SK-N-MC (cell line): ENCODE measurements around the gene CGN.
"Not testable (repeated sequence)": the region's sequence is repeated elsewhere in the genome, so short reads cannot be mapped to it uniquely, and the experiment has no call there.

Experiments
- DNase-seq: peaks from one replicate; pipeline ENCODE4 v3.0.0-alpha.2; 2011; ENCODE audit warnings: low read depth, low spot score
- H3K27ac ChIP-seq: fragments of 200-600 bp; sonication (generic); 2 replicates; pipeline ENCODE4 v1.5.1; 2016; ENCODE audit warnings: mixed run types
- H3K36me3 ChIP-seq: fragments of 200-600 bp; sonication (generic); 2 replicates; pipeline ENCODE4 v1.6.1; 2017; ENCODE audit warnings: antibody characterized with exemption, low read length, mixed read lengths; ENCODE audit not compliant: insufficient read depth
- H3K4me3 ChIP-seq: fragments of 200-600 bp; sonication (generic); 2 replicates; pipeline ENCODE4 v1.5.1; 2016
- H3K9ac ChIP-seq: fragments of 200-600 bp; sonication (generic); 2 replicates; pipeline ENCODE4 v1.8.0; 2017; ENCODE audit warnings: mixed run types, mixed read lengths; ENCODE audit not compliant: insufficient read length
- H3K9me3 ChIP-seq: fragments of 200-600 bp; sonication (generic); 2 replicates; pipeline ENCODE4 v1.6.1; 2017; ENCODE audit warnings: low read depth, mild to moderate bottlenecking, antibody characterized with exemption, low read length, moderate library complexity, mixed read lengths
- EZH2 ChIP-seq: fragments of 200-600 bp; sonication (generic); IDR thresholded peaks from one replicate; pipeline ENCODE4 v1.6.1; 2017; ENCODE audit warnings: antibody characterized with exemption
- FOXP2 ChIP-seq: optimal IDR thresholded peaks from 2 replicates; pipeline ENCODE3; 2011; ENCODE audit warnings: mild to moderate bottlenecking, moderate library complexity; ENCODE audit not compliant: insufficient read depth; ENCODE audit errors: extremely low read length, control extremely low read depth
- POLR2AphosphoS5 ChIP-seq: IDR thresholded peaks from 2 replicates; pipeline ENCODE4 v1.6.1; 2012; ENCODE audit warnings: mild to moderate bottlenecking, low read depth, low read length, borderline replicate concordance

The CGN gene

DNA sequence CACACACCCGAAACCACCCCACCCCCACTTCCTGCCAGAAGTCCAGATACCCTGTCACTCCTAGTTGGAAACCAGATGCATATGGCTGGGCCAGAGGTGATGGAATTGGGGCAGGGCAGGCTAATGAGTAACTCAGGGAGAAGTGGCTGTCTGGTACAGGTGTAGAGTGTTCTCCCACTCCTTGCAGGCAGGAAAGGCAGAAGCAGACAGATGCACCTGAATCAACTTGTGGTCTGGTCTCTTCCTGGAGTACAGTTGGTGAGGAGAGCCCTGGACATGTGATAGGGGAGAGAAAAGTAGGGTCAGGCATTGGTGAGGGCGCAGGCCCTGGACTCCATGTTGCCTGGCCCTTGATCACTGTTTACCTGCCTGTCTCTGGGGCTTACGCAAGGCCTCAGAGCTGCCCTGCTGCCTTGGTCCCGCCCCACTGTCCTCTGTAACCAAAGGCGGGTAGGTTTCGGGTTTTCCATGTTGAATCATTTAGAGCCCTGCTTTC, 2.5 kb downstream of the CGN start:
- no peak for DNase-seq
- no peaks in the 10 kb centered on the region for H3K36me3 ChIP-seq
- no peaks in the 10 kb centered on the region for H3K9me3 ChIP-seq
- no peak overlapping the region for H3K27ac ChIP-seq
- TF ChIP-seq FOXP2 (no peak), EZH2 (no peak), POLR2AphosphoS5 (no peak)
- no peak overlapping the region for H3K4me3 ChIP-seq
- no peak overlapping the region for H3K9ac ChIP-seq

DNA sequence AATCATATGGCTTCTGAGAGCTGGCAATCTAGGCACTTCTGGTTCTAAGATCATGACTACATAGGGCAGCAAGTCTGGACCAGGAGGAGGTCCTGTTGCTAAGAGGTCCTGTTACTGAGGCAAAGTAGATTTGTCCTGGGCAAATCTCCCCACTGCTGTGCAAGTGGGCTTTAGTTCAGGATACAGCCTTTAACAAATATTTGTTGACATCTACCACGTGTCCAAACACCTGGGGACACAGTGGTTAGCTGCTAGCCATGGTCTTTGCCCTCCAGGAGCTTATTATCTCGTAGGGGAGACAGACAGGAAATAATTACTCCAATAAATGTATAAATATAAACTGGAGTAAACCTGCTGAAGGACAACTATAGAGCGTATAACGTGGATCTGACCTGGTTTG, 3.2 kb downstream of the CGN start:
- H3K4me3 ChIP-seq, result no peak overlapping the region
- H3K9me3 ChIP-seq, result no peaks in the 10 kb centered on the region
- H3K27ac ChIP-seq, result no peak overlapping the region
- no peak overlapping the region for H3K9ac ChIP-seq
- no peak for DNase-seq
- no peak for TF ChIP-seq EZH2
- no peak for TF ChIP-seq FOXP2
- no peak for TF ChIP-seq POLR2AphosphoS5
- no peaks in the 10 kb centered on the region for H3K36me3 ChIP-seq

DNA sequence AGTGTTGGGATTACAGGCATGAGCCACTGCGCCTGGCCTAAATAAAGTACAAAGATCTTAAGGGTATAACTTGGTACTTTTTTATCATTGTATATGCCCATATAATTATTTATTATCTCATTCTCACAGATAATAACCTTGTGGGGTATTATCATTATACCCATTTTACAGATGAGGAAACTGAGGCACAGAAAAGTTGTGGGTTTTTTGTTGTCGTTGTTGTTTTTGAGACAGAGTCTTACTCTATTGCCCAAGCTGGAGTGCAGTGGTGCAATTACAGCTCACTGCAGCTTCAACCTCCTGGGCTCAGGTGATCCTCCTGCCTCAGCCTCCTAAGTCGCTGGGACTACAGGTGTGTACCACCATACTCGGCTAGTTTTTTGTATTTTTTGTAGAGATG, 4.1 kb downstream of the CGN start:
- TF ChIP-seq EZH2, result no peak
- TF ChIP-seq POLR2AphosphoS5, result no peak
- TF ChIP-seq FOXP2, result no peak
- Histone ChIP-seq H3K4me3 (no peak overlapping the region), H3K9me3 (no peaks in the 10 kb centered on the region), H3K9ac (no peak overlapping the region), H3K27ac (no peak overlapping the region), H3K36me3 (no peaks in the 10 kb centered on the region)
- DNase-seq, result no peak

DNA sequence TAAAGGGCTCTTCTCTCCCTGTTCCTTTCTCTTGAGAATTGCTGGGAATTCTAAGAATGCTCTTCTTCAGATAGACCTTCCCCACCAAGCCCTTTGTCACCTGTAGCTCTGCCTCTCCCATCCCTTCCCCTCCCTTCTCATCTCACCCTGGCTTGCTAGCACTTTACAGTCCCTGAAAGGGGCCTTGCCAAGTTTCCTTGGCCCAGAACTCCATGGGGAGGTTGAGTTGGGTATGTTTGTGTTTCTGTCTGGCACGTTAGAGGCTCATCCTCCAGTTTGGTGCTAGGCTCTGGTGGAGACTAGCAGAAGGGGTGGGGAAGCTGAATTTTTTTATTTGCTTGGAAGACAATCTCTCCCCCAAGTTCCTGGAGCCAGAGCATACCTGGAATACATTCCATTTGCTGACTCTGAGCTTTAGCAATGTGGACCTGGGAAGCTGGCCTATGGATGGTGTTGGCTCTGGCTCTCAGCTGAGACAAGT, 4.9 kb downstream of the CGN start:
- Histone ChIP-seq H3K9me3 (no peaks in the 10 kb centered on the region), H3K9ac (no peak overlapping the region), H3K27ac (no peak overlapping the region), H3K4me3 (no peak overlapping the region), H3K36me3 (no peaks in the 10 kb centered on the region)
- no peak for DNase-seq
- no peak for TF ChIP-seq EZH2
- TF ChIP-seq POLR2AphosphoS5, result no peak
- TF ChIP-seq FOXP2, result no peak

DNA sequence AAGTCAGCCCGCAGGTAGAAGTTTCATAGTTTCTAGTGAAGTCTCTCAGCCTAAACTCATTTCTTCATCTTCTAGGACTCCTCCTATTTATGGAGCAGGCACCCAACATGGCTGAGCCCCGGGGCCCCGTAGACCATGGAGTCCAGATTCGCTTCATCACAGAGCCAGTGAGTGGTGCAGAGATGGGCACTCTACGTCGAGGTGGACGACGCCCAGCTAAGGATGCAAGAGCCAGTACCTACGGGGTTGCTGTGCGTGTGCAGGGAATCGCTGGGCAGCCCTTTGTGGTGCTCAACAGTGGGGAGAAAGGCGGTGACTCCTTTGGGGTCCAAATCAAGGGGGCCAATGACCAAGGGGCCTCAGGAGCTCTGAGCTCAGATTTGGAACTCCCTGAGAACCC, 7.2 kb downstream of the CGN start:
- DNase-seq, result no peak
- Histone ChIP-seq H3K9ac (no peak overlapping the region), H3K36me3 (no peaks in the 10 kb centered on the region), H3K27ac (no peak overlapping the region), H3K4me3 (no peak overlapping the region), H3K9me3 (no peaks in the 10 kb centered on the region)
- TF ChIP-seq EZH2, result no peak
- no peak for TF ChIP-seq POLR2AphosphoS5
- no peak for TF ChIP-seq FOXP2

DNA sequence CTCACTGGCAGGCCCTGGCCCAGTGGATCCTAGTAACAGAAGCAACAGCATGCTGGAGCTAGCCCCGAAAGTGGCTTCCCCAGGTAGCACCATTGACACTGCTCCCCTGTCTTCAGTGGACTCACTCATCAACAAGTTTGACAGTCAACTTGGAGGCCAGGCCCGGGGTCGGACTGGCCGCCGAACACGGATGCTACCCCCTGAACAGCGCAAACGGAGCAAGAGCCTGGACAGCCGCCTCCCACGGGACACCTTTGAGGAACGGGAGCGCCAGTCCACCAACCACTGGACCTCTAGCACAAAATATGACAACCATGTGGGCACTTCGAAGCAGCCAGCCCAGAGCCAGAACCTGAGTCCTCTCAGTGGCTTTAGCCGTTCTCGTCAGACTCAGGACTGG, 7.7 kb downstream of the CGN start:
- Histone ChIP-seq H3K9ac (no peak overlapping the region), H3K4me3 (no peak overlapping the region), H3K36me3 (no peaks in the 10 kb centered on the region), H3K27ac (no peak overlapping the region), H3K9me3 (no peaks in the 10 kb centered on the region)
- DNase-seq, result no peak
- TF ChIP-seq POLR2AphosphoS5, result no peak
- TF ChIP-seq FOXP2, result no peak
- no peak for TF ChIP-seq EZH2

DNA sequence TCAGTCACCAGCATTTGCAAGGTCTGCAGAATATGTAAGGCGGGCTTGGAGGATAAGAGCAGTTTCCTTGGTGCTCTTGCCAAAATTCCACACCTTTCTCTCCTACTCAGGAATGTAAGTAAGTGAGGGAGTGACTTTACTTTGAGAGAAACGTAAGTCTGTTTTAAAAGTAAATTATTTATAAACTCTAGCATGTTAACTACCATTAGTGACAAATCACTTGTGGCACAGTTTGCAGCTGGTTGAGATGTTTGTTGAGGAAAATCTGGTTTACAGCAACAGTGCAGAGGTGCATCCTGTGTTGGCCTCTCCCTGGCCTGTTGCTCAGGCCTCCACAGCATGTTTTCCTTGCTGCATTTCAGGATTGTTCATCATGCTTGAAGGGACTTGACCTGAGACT, 8.5 kb downstream of the CGN start:
- no peak for DNase-seq
- H3K36me3 ChIP-seq, result no peaks in the 10 kb centered on the region
- H3K4me3 ChIP-seq, result no peak overlapping the region
- H3K27ac ChIP-seq, result no peak overlapping the region
- no peak for TF ChIP-seq POLR2AphosphoS5
- no peak for TF ChIP-seq EZH2
- TF ChIP-seq FOXP2, result no peak
- no peaks in the 10 kb centered on the region for H3K9me3 ChIP-seq
- H3K9ac ChIP-seq, result no peak overlapping the region

DNA sequence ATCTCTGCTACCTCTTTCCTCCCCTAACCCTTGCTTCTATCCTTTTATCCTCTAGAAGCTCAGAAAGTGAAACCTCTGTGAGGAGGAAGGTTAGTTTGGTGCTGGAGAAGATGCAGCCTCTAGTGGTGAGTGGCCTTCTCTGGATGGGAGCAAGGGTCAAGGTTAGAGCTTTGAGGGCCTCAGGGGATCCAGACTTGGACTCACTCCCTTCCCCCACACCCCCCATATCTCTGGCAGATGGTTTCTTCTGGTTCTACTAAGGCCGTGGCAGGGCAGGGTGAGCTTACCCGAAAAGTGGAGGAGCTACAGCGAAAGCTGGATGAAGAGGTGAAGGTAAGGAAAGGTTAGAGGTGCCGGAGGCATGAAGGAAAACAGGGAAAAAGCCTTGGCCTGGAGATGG, 9.2 kb downstream of the CGN start:
- H3K27ac ChIP-seq, result no peak overlapping the region
- TF ChIP-seq POLR2AphosphoS5 (no peak), FOXP2 (no peak), EZH2 (no peak)
- no peak overlapping the region for H3K9ac ChIP-seq
- no peak for DNase-seq
- H3K4me3 ChIP-seq, result no peak overlapping the region
- no peaks in the 10 kb centered on the region for H3K36me3 ChIP-seq
- no peaks in the 10 kb centered on the region for H3K9me3 ChIP-seq

DNA sequence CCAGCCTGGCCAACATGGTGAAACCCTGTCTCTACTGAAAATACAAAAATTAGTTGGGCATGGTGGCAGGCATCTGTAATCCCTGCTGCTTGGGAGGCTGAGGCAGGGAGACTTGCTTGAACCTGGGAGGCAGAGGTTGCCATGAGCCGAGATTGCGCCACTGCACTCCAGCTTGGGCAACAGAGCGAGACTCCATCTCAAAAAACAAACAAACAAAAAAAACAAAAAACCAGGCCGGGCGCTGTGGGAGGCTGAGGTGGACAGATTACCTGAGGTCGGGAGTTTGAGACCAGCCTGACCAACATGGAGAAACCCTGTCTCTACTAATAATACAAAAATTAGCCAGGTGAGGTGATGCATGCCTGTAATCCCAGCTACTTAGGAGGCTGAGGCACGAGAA, 11.2 kb downstream of the CGN start:
- DNase-seq, H3K9me3 ChIP-seq, H3K36me3 ChIP-seq, H3K4me3 ChIP-seq, H3K27ac ChIP-seq, H3K9ac ChIP-seq: not testable (repeated sequence)
